HL-60 (cell line): ENCODE data around the gene DLX3.

Experiments
- DNase-seq, 2 experiments: peaks; one replicate each; pipeline ENCODE4 v3.0.0-alpha.2; 2010 to 2020; ENCODE audit warnings: low read depth in 1 of 2, low spot score in 1 of 2
- H3K27ac ChIP-seq: fragments of 250-450 bp; sonication (Bioruptor Pico); replicated peaks from 2 replicates; pipeline ENCODE4 v1.5.1; 2020; ENCODE audit warnings: mild to moderate bottlenecking, moderate library complexity
- H3K27me3 ChIP-seq: fragments of 250-450 bp; sonication (Bioruptor Pico); 2 replicates; pipeline ENCODE4 v1.5.1; 2021; ENCODE audit warnings: mild to moderate bottlenecking, moderate library complexity; ENCODE audit not compliant: insufficient read depth, poor library complexity, severe bottlenecking
- H3K4me3 ChIP-seq: replicated peaks from 2 replicates; pipeline ENCODE4 v1.5.1; 2011; ENCODE audit warnings: mild to moderate bottlenecking, control low read depth, low read length; ENCODE audit not compliant: insufficient read depth
- GABPA ChIP-seq: IDR thresholded peaks from 2 replicates; pipeline ENCODE4 v1.6.1; 2012; ENCODE audit warnings: low read depth
- POLR2AphosphoS5 ChIP-seq: IDR thresholded peaks from 2 replicates; pipeline ENCODE4 v1.6.1; 2012; ENCODE audit warnings: low read depth
- SPI1 ChIP-seq: IDR thresholded peaks from 2 replicates; pipeline ENCODE4 v1.6.1; 2012; ENCODE audit warnings: low read depth, mild to moderate bottlenecking, borderline replicate concordance
- TF ChIP-seq, protein P1 (sequence below): IDR thresholded peaks from 2 replicates; pipeline ENCODE4 v1.6.1; 2012; ENCODE audit warnings: low read depth; ENCODE audit not compliant: insufficient replicate concordance
- TF ChIP-seq, protein P2 (sequence below): IDR thresholded peaks from one replicate; pipeline ENCODE4 v1.5.1; 2011; ENCODE audit warnings: low read length, control low read depth, inconsistent platforms; ENCODE audit not compliant: insufficient read depth

Gene DLX3

DNA sequence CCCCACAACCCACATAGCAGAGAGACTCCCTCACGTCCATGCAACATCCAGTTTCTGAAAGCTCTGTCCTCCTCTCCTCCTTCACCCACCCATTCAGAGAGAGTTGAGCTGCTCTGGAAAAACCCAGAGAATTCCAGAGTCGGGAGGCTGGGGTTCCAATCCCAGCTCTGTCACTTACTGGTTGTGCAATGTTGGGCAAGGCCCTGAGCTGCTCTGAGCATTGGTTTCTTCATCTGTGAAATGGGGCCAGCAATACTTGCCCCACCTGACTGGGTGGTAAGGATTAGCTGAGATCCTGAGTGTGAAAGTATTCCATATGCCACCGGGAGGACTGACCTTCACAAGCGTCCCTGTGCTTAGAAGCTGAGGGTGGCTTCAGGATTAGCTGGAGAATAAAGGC, 38.2 kb downstream of the DLX3 start:
- no peak for DNase-seq
- TF ChIP-seq, protein P1, sequence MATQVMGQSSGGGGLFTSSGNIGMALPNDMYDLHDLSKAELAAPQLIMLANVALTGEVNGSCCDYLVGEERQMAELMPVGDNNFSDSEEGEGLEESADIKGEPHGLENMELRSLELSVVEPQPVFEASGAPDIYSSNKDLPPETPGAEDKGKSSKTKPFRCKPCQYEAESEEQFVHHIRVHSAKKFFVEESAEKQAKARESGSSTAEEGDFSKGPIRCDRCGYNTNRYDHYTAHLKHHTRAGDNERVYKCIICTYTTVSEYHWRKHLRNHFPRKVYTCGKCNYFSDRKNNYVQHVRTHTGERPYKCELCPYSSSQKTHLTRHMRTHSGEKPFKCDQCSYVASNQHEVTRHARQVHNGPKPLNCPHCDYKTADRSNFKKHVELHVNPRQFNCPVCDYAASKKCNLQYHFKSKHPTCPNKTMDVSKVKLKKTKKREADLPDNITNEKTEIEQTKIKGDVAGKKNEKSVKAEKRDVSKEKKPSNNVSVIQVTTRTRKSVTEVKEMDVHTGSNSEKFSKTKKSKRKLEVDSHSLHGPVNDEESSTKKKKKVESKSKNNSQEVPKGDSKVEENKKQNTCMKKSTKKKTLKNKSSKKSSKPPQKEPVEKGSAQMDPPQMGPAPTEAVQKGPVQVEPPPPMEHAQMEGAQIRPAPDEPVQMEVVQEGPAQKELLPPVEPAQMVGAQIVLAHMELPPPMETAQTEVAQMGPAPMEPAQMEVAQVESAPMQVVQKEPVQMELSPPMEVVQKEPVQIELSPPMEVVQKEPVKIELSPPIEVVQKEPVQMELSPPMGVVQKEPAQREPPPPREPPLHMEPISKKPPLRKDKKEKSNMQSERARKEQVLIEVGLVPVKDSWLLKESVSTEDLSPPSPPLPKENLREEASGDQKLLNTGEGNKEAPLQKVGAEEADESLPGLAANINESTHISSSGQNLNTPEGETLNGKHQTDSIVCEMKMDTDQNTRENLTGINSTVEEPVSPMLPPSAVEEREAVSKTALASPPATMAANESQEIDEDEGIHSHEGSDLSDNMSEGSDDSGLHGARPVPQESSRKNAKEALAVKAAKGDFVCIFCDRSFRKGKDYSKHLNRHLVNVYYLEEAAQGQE: no peak
- no peak for TF ChIP-seq SPI1
- no peak overlapping the region for H3K4me3 ChIP-seq
- H3K27me3 ChIP-seq: peaks cover 5% of the 10 kb centered on the region
- no peak overlapping the region for H3K27ac ChIP-seq

GRCh38 chr17:49955157-49955556, 39.9 kb downstream of the DLX3 start:
- TF ChIP-seq, protein P2, sequence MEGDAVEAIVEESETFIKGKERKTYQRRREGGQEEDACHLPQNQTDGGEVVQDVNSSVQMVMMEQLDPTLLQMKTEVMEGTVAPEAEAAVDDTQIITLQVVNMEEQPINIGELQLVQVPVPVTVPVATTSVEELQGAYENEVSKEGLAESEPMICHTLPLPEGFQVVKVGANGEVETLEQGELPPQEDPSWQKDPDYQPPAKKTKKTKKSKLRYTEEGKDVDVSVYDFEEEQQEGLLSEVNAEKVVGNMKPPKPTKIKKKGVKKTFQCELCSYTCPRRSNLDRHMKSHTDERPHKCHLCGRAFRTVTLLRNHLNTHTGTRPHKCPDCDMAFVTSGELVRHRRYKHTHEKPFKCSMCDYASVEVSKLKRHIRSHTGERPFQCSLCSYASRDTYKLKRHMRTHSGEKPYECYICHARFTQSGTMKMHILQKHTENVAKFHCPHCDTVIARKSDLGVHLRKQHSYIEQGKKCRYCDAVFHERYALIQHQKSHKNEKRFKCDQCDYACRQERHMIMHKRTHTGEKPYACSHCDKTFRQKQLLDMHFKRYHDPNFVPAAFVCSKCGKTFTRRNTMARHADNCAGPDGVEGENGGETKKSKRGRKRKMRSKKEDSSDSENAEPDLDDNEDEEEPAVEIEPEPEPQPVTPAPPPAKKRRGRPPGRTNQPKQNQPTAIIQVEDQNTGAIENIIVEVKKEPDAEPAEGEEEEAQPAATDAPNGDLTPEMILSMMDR: no peak
- no peak for TF ChIP-seq POLR2AphosphoS5
- TF ChIP-seq SPI1: no peak
- TF ChIP-seq, protein P1: no peak
- no peak for TF ChIP-seq GABPA
- no peak for DNase-seq
- H3K27me3 ChIP-seq: peaks cover 9% of the 10 kb centered on the region

GRCh38 chr17:49952912-49953497, 42.0 kb downstream of the DLX3 start:
- no peak overlapping the region for H3K27ac ChIP-seq
- no peak for DNase-seq
- H3K27me3 ChIP-seq: peaks cover 9% of the 10 kb centered on the region
- no peak overlapping the region for H3K4me3 ChIP-seq
- TF ChIP-seq GABPA: no peak
- no peak for TF ChIP-seq SPI1
- TF ChIP-seq, protein P1: no peak

More at GRCh38 chr17:49955157-49955556, 39.9 kb downstream of the DLX3 start:
- H3K27ac ChIP-seq: no peak overlapping the region
- no peak overlapping the region for H3K4me3 ChIP-seq

DNA sequence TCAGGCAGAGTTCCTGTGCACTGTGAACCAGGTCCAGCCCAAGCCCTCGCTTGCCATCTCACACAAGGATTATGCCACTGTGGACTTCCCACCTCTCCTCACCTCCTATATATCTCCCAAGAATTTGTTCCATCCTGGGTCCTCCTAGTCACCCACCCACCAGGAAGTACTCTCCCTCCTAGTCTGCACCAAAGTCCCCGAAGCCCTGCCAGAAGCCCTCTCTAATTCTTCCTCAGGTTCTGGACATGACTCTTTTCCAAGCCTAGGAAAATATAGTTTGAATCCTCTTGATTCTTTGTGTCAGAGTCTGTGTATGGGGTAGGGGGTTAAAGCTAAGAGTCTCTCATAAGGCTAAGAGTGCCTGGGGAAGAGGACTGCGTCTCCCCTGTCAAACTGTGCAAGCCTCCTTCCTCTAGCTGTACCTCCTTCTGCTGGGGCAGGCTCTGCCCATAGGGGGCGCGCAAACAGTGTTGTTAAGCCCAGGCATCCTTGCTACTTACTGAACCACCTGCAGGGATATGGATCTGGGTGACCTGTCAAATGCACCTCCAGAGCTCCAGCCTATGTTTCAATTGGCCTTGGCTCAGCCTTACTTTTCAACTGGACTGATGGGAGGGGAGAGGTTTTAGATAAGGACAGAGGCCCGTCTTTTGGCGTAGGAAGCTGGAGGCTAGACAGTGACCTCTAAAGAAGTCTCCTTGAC, 42.7 kb downstream of the DLX3 start:
- H3K27me3 ChIP-seq: peaks cover 9% of the 10 kb centered on the region
- TF ChIP-seq, protein P2: peak; percentile 93
- TF ChIP-seq SPI1 (no peak), POLR2AphosphoS5 (no peak), GABPA (no peak)
- TF ChIP-seq, protein P1: no peak
- DNase-seq: peak; percentile 54 to 84
- no peak overlapping the region for H3K4me3 ChIP-seq
- H3K27ac ChIP-seq: no peak overlapping the region
